ENCODE measurements around the gene MOB2. TPM values are rescaled to one million over a fixed set of nuclear protein-coding genes. Genes with fewer than 3 reads are reported as not detected.

Gene MOB2
- total RNA-seq, 1 donor from 2014 or later = 50.4 TPM

- Histone ChIP-seq H3K27ac (no peak overlapping the region), H3K4me3 (no peak overlapping the region), H3K4me1 (peaks cover 81% of the 10 kb centered on the region), H3K27me3 (ENCODE audit: low read depth) (no peaks in the 10 kb centered on the region), H3K36me3 (peaks cover 5% of the 10 kb centered on the region), H3K9me3 (no peaks in the 10 kb centered on the region)
- TF ChIP-seq CTCF (IDR thresholded peaks at IDR 0.05) = no peak
- ATAC-seq (no peak), DNase-seq (peak; percentile 27)
- intact Hi-C loops (cut with DNase I) = no loop called here
Observed at GRCh38 chr11:1517117-1518005, 30.8 kb upstream of the MOB2 start.

GRCh38 chr11:1516273-1517067 lies 29.9 kb upstream of the MOB2 start:
- Histone ChIP-seq H3K36me3 (peaks cover 5% of the 10 kb centered on the region), H3K27me3 (ENCODE audit: low read depth) (no peaks in the 10 kb centered on the region), H3K9me3 (no peaks in the 10 kb centered on the region), H3K27ac (no peak overlapping the region), H3K4me1 (peaks cover 78% of the 10 kb centered on the region), H3K4me3 (no peak overlapping the region)
- ATAC-seq (no peak), DNase-seq (peak; percentile 30)
- intact Hi-C loops (cut with DNase I) = no loop called here
- no peak for TF ChIP-seq CTCF (IDR thresholded peaks at IDR 0.05)

GRCh38 chr11:1515082-1516060 lies 28.8 kb upstream of the MOB2 start:
- ATAC-seq = peak; percentile 89 to 91
- Histone ChIP-seq H3K4me3 (no peak overlapping the region), H3K4me1 (peaks cover 67% of the 10 kb centered on the region)

GRCh38 chr11:1514336-1515061 lies 27.9 kb upstream of the MOB2 start:
- Histone ChIP-seq H3K9me3 (no peaks in the 10 kb centered on the region), H3K4me3 (no peak overlapping the region), H3K27ac (no peak overlapping the region), H3K27me3 (ENCODE audit: low read depth) (no peaks in the 10 kb centered on the region), H3K36me3 (peaks cover 5% of the 10 kb centered on the region), H3K4me1 (peaks cover 62% of the 10 kb centered on the region)
- DNase-seq (peak; percentile 36), ATAC-seq (peak in 1 of 2 donors; percentile 10)
- no peak for TF ChIP-seq CTCF (IDR thresholded peaks at IDR 0.05)
- intact Hi-C loops (cut with DNase I) = no loop called here

More at GRCh38 chr11:1515082-1516060, 28.8 kb upstream of the MOB2 start:
- peak; percentile 81 for DNase-seq
- intact Hi-C loops (cut with DNase I) = no loop called here
- Histone ChIP-seq H3K36me3 (peaks cover 5% of the 10 kb centered on the region), H3K27ac (no peak overlapping the region), H3K27me3 (ENCODE audit: low read depth) (no peaks in the 10 kb centered on the region), H3K9me3 (no peaks in the 10 kb centered on the region)
- TF ChIP-seq CTCF (IDR thresholded peaks at IDR 0.05) = peak; percentile 97

All from lower lobe of right lung (tissue), 2 donors.